Stomach (tissue), 9 donors: ENCODE measurements around the gene MT1G. TPM values are rescaled to one million over a fixed set of nuclear protein-coding genes. Genes with fewer than 3 reads are reported as not detected.
"Not testable (repeated sequence)": the region's sequence is repeated elsewhere in the genome, so short reads cannot be mapped to it uniquely, and the experiment has no call there.

Source experiments
- DNase-seq, 2 donors: peaks; one replicate each; pipeline versions ENCODE4 v3.0.0 to v3.0.0-alpha.2; 2013 to 2019
- H3K27ac ChIP-seq, 5 donors: fragments of 200-600 bp in 4 of 5; sonication (generic) in 4 of 5; one replicate each; pipeline ENCODE4 v1.5.1; 2013 to 2019; ENCODE audit warnings: mild to moderate bottlenecking in 1 of 5, moderate library complexity in 1 of 5
- H3K27me3 ChIP-seq, 3 donors: fragments of 200-600 bp; sonication (generic); one replicate each; pipeline ENCODE4 v1.5.1; 2017 to 2019; ENCODE audit warnings: mixed run types in 1 of 3
- H3K36me3 ChIP-seq, 4 donors: fragments of 200-600 bp; sonication (generic); 1 replicate in 3 of 4; 2 replicates in 1 of 4; pipeline ENCODE4 v1.5.1; 2016 to 2019
- H3K4me1 ChIP-seq, 4 donors: fragments of 200-600 bp; sonication (generic); one replicate each; pipeline ENCODE4 v1.5.1; 2016 to 2019
- H3K4me3 ChIP-seq, 4 donors: fragments of 200-600 bp; sonication (generic) in 3 of 4; one replicate each; pipeline ENCODE4 v1.5.1; 2016 to 2019; ENCODE audit warnings: mild to moderate bottlenecking in 1 of 4
- H3K9me3 ChIP-seq, 4 donors: fragments of 200-600 bp; sonication (generic); one replicate each; pipeline ENCODE4 v1.5.1; 2016 to 2019
- EP300 ChIP-seq: sonication (generic); formaldehyde crosslinking; IDR thresholded peaks from one replicate; pipeline ENCODE4 v1.6.1; 2017; ENCODE audit warnings: antibody characterized with exemption
- POLR2A ChIP-seq, 4 donors: fragments of 450-650 bp; IDR thresholded peaks; one replicate each; pipeline ENCODE4 v1.6.1; 2016; ENCODE audit warnings: antibody characterized with exemption in 4 of 4, control low read depth in 2 of 4, mild to moderate bottlenecking in 1 of 4, moderate library complexity in 1 of 4
- POLR2AphosphoS5 ChIP-seq, 3 donors: sonication (generic); formaldehyde crosslinking; IDR thresholded peaks; one replicate each; pipeline ENCODE4 v1.6.1; 2016; ENCODE audit warnings: antibody characterized with exemption in 3 of 3
- WGBS, 5 donors: extraction: QIAGEN DNeasy Blood & Tissue Kit in 3 of 5; methylation state at CpG; one replicate each; pipeline versions ENCODE4 v1.1.5 to v1.1.7; 2013 to 2018; 5-methylcytosine and 5-hydroxymethylcytosine counted together
- intact Hi-C: fragments of 100-400 bp; cut with DNase I; formaldehyde crosslinking; loops from one replicate; pipeline ENCODE4 v1.15.1; 2023; ENCODE audit warnings: low total_unique reads
- polyA plus RNA-seq, 3 donors: library from polyadenylated mRNA; stranded (reverse); fragments of 200-250 nt; gene quantifications; one replicate each; pipeline ENCODE4 v1.2.3, GENCODE V29; 2013
- total RNA-seq, 5 donors: library from RNA; depleted of rRNA; stranded (reverse); fragments of >200 nt; gene quantifications; one replicate each; pipeline versions ENCODE4 v1.1.0 to v1.2.3, GENCODE V29; 2014 to 2016
- TF ChIP-seq, protein P1 (sequence below), 7 experiments: fragments of 450-650 bp in 4 of 7; fragments of 200-600 bp in 3 of 7; sonication (generic) in 3 of 7; IDR thresholded peaks; one replicate each; pipeline ENCODE4 v1.5.1; 2016 to 2019; ENCODE audit warnings: antibody characterized with exemption in 7 of 7, control low read depth in 2 of 7, mild to moderate bottlenecking in 1 of 7
- donor health status: healthy with polysubstance abuse.
- donor health status: Bipolar disorder and iron deficiency.
- donor health status: healthy.

MT1G gene
- total and polyA plus RNA-seq, 8 donors, result 174 to 4,171 (median 873) TPM; not detected in 2

DNA sequence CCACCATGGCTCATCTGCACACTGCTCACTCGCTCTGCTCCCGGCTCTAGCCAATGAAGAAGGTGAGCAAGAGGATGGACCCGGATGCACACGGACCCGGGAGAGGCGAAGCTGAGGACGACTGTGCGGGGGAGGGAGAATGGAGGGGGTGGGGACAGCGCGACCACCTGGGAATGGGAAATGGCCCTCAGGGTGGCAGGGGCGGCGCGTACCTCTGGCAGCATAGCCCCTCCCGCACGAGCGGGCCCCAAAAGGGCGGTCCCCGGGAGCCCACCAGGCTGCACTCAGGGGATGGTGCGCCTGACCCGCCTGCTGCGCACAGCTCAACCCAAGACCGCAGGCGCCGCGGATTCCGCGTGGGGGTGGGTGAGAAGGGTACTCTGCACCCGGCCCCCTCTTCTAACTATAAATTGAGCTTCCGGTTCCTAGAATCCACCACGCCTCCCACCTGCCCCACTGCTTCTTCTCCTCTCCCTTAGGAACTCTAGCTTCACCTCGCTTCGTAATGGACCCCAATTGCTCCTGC, 7.9 kb upstream of the MT1G start:
- Histone ChIP-seq H3K4me1 (peaks cover 7 to 11% (median 11%) of the 10 kb centered on the region in 4 donors), H3K36me3 (no peaks in the 10 kb centered on the region), H3K27ac (peak overlapping the region in 1 of 5 donors; percentile 5), H3K27me3 (peaks cover 0 to 68% (median 15%) of the 10 kb centered on the region in 3 donors), H3K9me3 (no peaks in the 10 kb centered on the region), H3K4me3 (peak overlapping the region; percentile 31 to 39 (median 38))
- peak in 1 of 2 donors; percentile 58 for DNase-seq
- TF ChIP-seq EP300 (no peak), POLR2AphosphoS5 (IDR thresholded peaks at IDR 0.05) (no peak), POLR2A (IDR thresholded peaks at IDR 0.05) (no peak)
- TF ChIP-seq, protein P1, sequence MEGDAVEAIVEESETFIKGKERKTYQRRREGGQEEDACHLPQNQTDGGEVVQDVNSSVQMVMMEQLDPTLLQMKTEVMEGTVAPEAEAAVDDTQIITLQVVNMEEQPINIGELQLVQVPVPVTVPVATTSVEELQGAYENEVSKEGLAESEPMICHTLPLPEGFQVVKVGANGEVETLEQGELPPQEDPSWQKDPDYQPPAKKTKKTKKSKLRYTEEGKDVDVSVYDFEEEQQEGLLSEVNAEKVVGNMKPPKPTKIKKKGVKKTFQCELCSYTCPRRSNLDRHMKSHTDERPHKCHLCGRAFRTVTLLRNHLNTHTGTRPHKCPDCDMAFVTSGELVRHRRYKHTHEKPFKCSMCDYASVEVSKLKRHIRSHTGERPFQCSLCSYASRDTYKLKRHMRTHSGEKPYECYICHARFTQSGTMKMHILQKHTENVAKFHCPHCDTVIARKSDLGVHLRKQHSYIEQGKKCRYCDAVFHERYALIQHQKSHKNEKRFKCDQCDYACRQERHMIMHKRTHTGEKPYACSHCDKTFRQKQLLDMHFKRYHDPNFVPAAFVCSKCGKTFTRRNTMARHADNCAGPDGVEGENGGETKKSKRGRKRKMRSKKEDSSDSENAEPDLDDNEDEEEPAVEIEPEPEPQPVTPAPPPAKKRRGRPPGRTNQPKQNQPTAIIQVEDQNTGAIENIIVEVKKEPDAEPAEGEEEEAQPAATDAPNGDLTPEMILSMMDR (IDR thresholded peaks at IDR 0.05), result no peak
- WGBS, 5 donors, result 5 to 14% (median 6%) methylated on average over 22 to 32 of the region's 32 CpGs
- intact Hi-C loops, result no loop called here

- H3K4me1 ChIP-seq, result peaks cover 15 to 17% (median 16%) of the 10 kb centered on the region in 4 donors
- intact Hi-C loops, H3K36me3 ChIP-seq, H3K27ac ChIP-seq, DNase-seq, H3K9me3 ChIP-seq, H3K4me3 ChIP-seq: not testable (repeated sequence)
- 90 to 96% (median 92%) methylated on average over 6 of the region's 6 CpGs for WGBS, 5 donors
- peaks cover 0 to 80% (median 23%) of the 10 kb centered on the region in 3 donors for H3K27me3 ChIP-seq
Observed at GRCh38 chr16:56674570-56674969, 6.7 kb upstream of the MT1G start.

GRCh38 chr16:56673921-56674320, 6.1 kb upstream of the MT1G start:
- TF ChIP-seq, protein P1 (IDR thresholded peaks at IDR 0.05), result peak in 5 of 7 experiments; percentile 53 to 78 (median 58)
- TF ChIP-seq POLR2AphosphoS5 (IDR thresholded peaks at IDR 0.05), result no peak
- intact Hi-C loops, result no loop called here
- Histone ChIP-seq H3K4me1 (peaks cover 21 to 24% (median 22%) of the 10 kb centered on the region in 4 donors), H3K27me3 (peaks cover 0 to 86% (median 29%) of the 10 kb centered on the region in 3 donors), H3K36me3 (no peaks in the 10 kb centered on the region), H3K9me3 (no peaks in the 10 kb centered on the region), H3K4me3 (no peak overlapping the region), H3K27ac (no peak overlapping the region)
- WGBS, 5 donors, result 36 to 38% (median 37%) methylated on average over 12 of the region's 12 CpGs
- peak; percentile 56 to 64 for DNase-seq

DNA sequence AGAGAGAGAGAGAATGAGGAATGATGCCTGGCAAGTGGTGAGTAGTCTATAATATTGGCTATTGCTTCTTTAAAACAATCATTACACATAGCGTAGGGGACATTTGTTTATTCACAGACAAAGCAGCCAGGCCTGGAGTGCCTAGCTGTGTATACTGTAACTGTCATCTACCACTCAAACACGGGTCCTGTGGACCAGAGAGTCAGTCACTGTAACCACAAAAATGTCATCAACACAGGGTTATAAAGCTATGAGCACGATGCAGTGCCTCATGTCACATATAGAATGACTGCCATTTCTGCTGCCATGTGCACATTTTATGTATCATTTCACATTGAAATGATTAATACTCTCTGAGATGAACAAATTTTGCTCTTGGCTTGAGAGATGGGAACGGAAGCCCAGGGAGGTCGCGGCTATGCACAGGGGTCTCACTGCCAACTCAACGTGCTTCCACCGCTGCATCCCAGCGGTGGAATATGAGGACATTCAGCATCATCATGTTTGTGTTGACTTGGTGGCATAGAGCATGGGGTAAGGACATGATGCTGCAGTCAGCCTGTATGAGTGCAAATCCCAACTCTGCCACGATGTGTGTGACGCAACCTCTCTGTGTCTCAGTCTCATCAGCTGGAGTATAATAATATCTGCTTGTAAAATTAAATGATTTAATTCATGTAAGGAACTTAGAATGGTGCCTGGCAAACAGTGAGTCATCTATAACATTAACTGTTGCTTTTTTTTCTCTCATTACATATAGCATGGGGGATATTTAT, 5.1 kb upstream of the MT1G start:
- WGBS, 5 donors, result 84 to 88% (median 86%) methylated on average over 11 of the region's 11 CpGs
- TF ChIP-seq, protein P1 (IDR thresholded peaks at IDR 0.05), result no peak
- TF ChIP-seq POLR2AphosphoS5 (IDR thresholded peaks at IDR 0.05), result no peak
- no peak for TF ChIP-seq POLR2A (IDR thresholded peaks at IDR 0.05)
- TF ChIP-seq EP300, result no peak
- no peak for DNase-seq
- H3K36me3 ChIP-seq, result no peaks in the 10 kb centered on the region
- intact Hi-C loops, result no loop called here
- peaks cover 0 to 96% (median 37%) of the 10 kb centered on the region in 3 donors for H3K27me3 ChIP-seq
- H3K9me3 ChIP-seq, result no peaks in the 10 kb centered on the region
- H3K27ac ChIP-seq, result no peak overlapping the region
- H3K4me1 ChIP-seq, result peaks cover 27 to 32% (median 32%) of the 10 kb centered on the region in 4 donors
- no peak overlapping the region for H3K4me3 ChIP-seq

DNA sequence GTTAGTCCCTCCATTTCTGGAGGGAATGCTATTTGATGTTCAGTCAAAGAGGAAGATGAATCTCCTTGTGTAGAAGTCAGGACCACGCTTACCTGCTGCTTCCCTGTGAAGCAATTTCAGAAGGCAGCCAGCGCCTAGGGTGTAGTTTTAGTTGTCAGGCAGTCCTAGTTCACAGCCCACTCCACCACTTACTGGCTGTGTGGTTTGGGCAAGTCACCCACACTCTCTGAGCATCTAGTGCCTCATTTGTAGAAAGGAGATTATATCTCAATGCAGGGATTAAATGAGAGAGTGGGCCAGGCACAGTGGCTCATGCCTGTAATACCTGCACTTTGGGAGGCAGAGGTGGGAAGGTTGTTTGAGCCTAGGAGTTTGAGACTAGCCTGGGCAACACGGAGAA, 4.3 kb upstream of the MT1G start:
- WGBS, 5 donors, result 71 to 91% (median 82%) methylated on average over 3 of the region's 3 CpGs
- Histone ChIP-seq H3K4me1 (peaks cover 31 to 40% (median 39%) of the 10 kb centered on the region in 4 donors), H3K27me3 (peaks cover 0 to 96% (median 40%) of the 10 kb centered on the region in 3 donors)
- H3K27ac ChIP-seq, H3K9me3 ChIP-seq, H3K4me3 ChIP-seq, DNase-seq, H3K36me3 ChIP-seq, intact Hi-C loops: not testable (repeated sequence)

DNA sequence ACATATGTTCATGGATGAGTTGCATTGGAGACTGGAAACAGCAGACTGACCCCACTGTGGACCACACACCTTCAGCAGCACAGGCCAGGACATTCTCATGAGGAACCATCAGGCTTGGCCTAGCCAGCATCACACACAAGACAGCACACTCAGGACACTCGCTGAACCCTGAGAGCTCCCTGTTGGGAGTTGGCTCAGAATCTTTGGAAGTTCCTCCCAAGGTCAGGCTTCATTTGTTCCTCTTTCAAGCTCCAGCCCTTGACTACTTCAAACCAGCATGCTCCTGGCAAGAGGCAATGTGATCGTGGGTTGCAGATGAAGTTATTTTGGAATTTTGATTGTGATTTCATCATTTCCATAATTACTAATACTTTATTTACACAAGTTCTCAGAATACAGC, 3.8 kb upstream of the MT1G start:
- H3K9me3 ChIP-seq, intact Hi-C loops, DNase-seq, H3K36me3 ChIP-seq, H3K4me3 ChIP-seq, H3K27ac ChIP-seq: not testable (repeated sequence)
- 63 to 79% (median 68%) methylated on average over 2 of the region's 2 CpGs for WGBS, 5 donors
- H3K4me1 ChIP-seq, result peaks cover 31 to 43% (median 42%) of the 10 kb centered on the region in 4 donors
- peaks cover 0 to 96% (median 40%) of the 10 kb centered on the region in 3 donors for H3K27me3 ChIP-seq
